ENCODE results near the gene TXN2. TPM values are rescaled to one million over a fixed set of nuclear protein-coding genes. Genes with fewer than 3 reads are reported as not detected.

TXN2 gene
- total RNA-seq, 1 experiment from 2014 or later: 95.1 TPM

DNA sequence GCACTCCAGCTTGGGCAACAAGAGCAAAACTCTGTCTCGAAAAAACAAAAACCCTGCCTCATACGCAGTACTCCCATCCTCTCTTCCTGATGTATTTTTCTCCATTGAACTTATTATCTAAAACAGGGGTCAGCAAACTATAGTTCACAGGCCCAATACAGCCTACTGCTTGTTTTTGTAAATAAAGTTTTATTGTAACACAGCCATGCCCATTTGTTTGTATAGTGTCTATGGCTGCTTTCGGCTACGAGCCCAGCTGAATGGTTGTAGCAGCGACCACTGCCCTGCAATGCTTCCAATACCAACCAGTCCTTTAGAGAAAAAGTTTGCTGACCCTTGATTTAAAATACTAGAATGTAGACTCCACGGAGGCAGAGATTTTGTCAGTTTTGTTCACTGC, 6.1 kb downstream of the TXN2 start:
- H3K27ac ChIP-seq: no peak overlapping the region
- no peaks in the 10 kb centered on the region for H4K20me1 ChIP-seq (ENCODE audit: insufficient read depth)
- H3K27me3 ChIP-seq (ENCODE audit: insufficient read depth, low read depth): no peaks in the 10 kb centered on the region
- H3F3A ChIP-seq (ENCODE audit: insufficient read depth, low read depth): peaks cover 27% of the 10 kb centered on the region
- no peak for DNase-seq
- TF ChIP-seq EZH2 (IDR thresholded peaks at IDR 0.05; ENCODE audit: low read depth): no peak
- TF ChIP-seq, protein P1, sequence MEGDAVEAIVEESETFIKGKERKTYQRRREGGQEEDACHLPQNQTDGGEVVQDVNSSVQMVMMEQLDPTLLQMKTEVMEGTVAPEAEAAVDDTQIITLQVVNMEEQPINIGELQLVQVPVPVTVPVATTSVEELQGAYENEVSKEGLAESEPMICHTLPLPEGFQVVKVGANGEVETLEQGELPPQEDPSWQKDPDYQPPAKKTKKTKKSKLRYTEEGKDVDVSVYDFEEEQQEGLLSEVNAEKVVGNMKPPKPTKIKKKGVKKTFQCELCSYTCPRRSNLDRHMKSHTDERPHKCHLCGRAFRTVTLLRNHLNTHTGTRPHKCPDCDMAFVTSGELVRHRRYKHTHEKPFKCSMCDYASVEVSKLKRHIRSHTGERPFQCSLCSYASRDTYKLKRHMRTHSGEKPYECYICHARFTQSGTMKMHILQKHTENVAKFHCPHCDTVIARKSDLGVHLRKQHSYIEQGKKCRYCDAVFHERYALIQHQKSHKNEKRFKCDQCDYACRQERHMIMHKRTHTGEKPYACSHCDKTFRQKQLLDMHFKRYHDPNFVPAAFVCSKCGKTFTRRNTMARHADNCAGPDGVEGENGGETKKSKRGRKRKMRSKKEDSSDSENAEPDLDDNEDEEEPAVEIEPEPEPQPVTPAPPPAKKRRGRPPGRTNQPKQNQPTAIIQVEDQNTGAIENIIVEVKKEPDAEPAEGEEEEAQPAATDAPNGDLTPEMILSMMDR (conservative IDR thresholded peaks at IDR 0.05): no peak
- ChIA-PET CTCF (no interaction called here), POLR2A (ENCODE audit: unreplicated experiment) (no interaction called here)
- peaks cover 22% of the 10 kb centered on the region for H3K4me1 ChIP-seq (replicated peaks; ENCODE audit: insufficient read depth)
- H3K4me3 ChIP-seq: no peak overlapping the region
- H3K79me2 ChIP-seq (ENCODE audit: low read depth): peaks cover 15% of the 10 kb centered on the region
- H3K36me3 ChIP-seq (ENCODE audit: low read depth): peaks cover 25% of the 10 kb centered on the region
- H2AFZ ChIP-seq: no peak overlapping the region
- intact Hi-C loops (cut with micrococcal nuclease; ENCODE audit: unreplicated experiment): no loop called here
- no TSS peak for BruUV-seq (replicated peaks)
- H3K9me3 ChIP-seq (ENCODE audit: insufficient read depth, low read depth): no peaks in the 10 kb centered on the region
- no peak overlapping the region for H3K4me2 ChIP-seq
- no peaks in the 10 kb centered on the region for H3K9me2 ChIP-seq (ENCODE audit: insufficient read depth)

DNA sequence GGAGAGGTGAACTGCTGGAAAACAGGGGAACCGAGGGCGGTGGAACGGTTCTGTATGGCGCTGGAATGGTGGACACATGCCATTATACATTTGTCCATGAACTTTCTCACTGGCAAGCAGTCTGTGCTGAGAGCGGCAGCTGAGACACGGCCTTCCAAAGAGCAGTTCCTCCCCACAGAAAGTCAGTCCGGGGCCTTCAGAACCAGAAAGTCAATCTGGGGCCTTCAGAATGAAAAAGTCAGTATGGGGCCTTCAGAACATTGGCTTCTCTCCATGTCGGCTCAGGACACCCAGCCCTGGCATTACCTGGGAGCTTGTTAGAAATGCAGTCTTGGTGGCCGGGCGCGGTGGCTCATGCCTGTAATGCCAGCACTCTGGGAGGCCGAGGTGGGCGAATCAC, 8.8 kb downstream of the TXN2 start:
- no peak overlapping the region for H3K27ac ChIP-seq
- H4K20me1 ChIP-seq (ENCODE audit: insufficient read depth): no peaks in the 10 kb centered on the region
- peaks cover 16% of the 10 kb centered on the region; the same call in 1 of the 2 replicates for H3K36me3 ChIP-seq (ENCODE audit: low read depth)
- no peak overlapping the region for H3K4me3 ChIP-seq
- H3K4me2 ChIP-seq: no peak overlapping the region
- H3K9me3 ChIP-seq (ENCODE audit: insufficient read depth, low read depth): no peaks in the 10 kb centered on the region
- CTCF ChIA-PET: no interaction called here
- H3K4me1 ChIP-seq (replicated peaks; ENCODE audit: insufficient read depth): peaks cover 43% of the 10 kb centered on the region
- POLR2A ChIA-PET (ENCODE audit: unreplicated experiment): no interaction called here
- H3K79me2 ChIP-seq (ENCODE audit: low read depth): peaks cover 23% of the 10 kb centered on the region
- no TSS peak for BruUV-seq (replicated peaks)
- H3K9me2 ChIP-seq (ENCODE audit: insufficient read depth): no peaks in the 10 kb centered on the region
- TF ChIP-seq EZH2 (IDR thresholded peaks at IDR 0.05; ENCODE audit: low read depth): no peak
- TF ChIP-seq, protein P1 (conservative IDR thresholded peaks at IDR 0.05): no peak
- no peak overlapping the region for H2AFZ ChIP-seq
- H3K27me3 ChIP-seq (ENCODE audit: insufficient read depth, low read depth): no peaks in the 10 kb centered on the region
- intact Hi-C loops (cut with micrococcal nuclease; ENCODE audit: unreplicated experiment): no loop called here
- no peak for DNase-seq
- peaks cover 28% of the 10 kb centered on the region for H3F3A ChIP-seq (ENCODE audit: insufficient read depth, low read depth)

DNA sequence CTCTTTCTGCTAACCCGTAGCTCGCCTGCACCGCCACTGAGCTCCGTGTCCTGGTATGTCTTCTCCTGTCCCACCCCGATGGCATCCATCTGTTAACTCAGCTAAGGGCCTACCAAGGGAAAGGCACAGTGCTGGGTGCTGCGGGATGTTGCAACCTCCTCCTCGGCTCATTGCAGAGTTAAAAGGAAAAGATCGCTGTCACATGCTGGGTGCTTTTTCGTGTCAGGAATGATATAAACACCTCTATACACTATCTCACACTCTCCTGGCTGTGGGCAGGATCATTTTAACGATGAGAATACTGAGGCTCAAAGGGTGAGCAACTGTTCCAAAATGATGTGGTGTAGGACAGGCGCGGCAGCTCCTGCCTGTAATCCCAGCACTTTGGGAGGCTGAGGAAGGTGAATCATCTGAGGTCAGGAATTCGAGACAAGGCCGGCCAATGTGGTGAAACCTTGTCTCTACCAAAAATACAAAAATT, 10.1 kb downstream of the TXN2 start:
- no peak overlapping the region for H3K4me3 ChIP-seq
- intact Hi-C loops (cut with micrococcal nuclease; ENCODE audit: unreplicated experiment): no loop called here

More for the DNA sequence above, 10.1 kb downstream of the TXN2 start:
- no peaks in the 10 kb centered on the region for H4K20me1 ChIP-seq (ENCODE audit: insufficient read depth)
- TF ChIP-seq, protein P1 (conservative IDR thresholded peaks at IDR 0.05): no peak
- no peak for TF ChIP-seq EZH2 (IDR thresholded peaks at IDR 0.05; ENCODE audit: low read depth)
- H3K9me2 ChIP-seq (ENCODE audit: insufficient read depth): no peaks in the 10 kb centered on the region
- POLR2A ChIA-PET (ENCODE audit: unreplicated experiment): interaction anchor here (0.5 kb wide), 1 partner anchor 138 kb away, joined by 3 read pairs; no protein-coding TSS in a partner anchor
- peak in 1 of 2 experiments; percentile 67 for DNase-seq
- H3K27me3 ChIP-seq (ENCODE audit: insufficient read depth, low read depth): no peaks in the 10 kb centered on the region
- H3K4me2 ChIP-seq: 0 out of 2 replicates have a peak overlapping the region, but pooled peaks have one; percentile 8
- peaks cover 26% of the 10 kb centered on the region for H3K79me2 ChIP-seq (ENCODE audit: low read depth)
- peak overlapping the region; percentile 30; the same call in 1 of the 2 replicates for H3K27ac ChIP-seq
- no peaks in the 10 kb centered on the region for H3K9me3 ChIP-seq (ENCODE audit: insufficient read depth, low read depth)
- H3K4me1 ChIP-seq (replicated peaks; ENCODE audit: insufficient read depth): peaks cover 56% of the 10 kb centered on the region
- peaks cover 16% of the 10 kb centered on the region; the same call in 1 of the 2 replicates for H3K36me3 ChIP-seq (ENCODE audit: low read depth)
- peaks cover 42% of the 10 kb centered on the region for H3F3A ChIP-seq (ENCODE audit: insufficient read depth, low read depth)
- CTCF ChIA-PET: interaction anchor here (1.0 to 1.6 kb wide), 3 partner anchors 94 to 170 kb away, joined by 4 to 9 read pairs (median 4); no protein-coding TSS in a partner anchor
- H2AFZ ChIP-seq: no peak overlapping the region
- no TSS peak for BruUV-seq (replicated peaks)
